CD14-positive monocyte (primary cell): ENCODE results near the gene CEP19. TPM values are rescaled to one million over a fixed set of nuclear protein-coding genes. Genes with fewer than 3 reads are reported as not detected.

Source experiments
- DNase-seq, 3 donors: peaks; one replicate each; pipeline ENCODE4 v3.0.0-alpha.2; 2011 to 2022
- H2AFZ ChIP-seq: 2 replicates; pipeline ENCODE4 v1.6.0; 2012; ENCODE audit warnings: mild to moderate bottlenecking, low read depth, low read length, inconsistent platforms; ENCODE audit not compliant: insufficient read depth, poor library complexity, severe bottlenecking
- H3K27ac ChIP-seq, 2 donors: 1 replicate in 1 of 2; 2 replicates in 1 of 2; pipeline ENCODE4 v1.5.1; 2012 to 2013; ENCODE audit warnings: low read length in 2 of 2, control low read depth in 1 of 2, inconsistent platforms in 1 of 2, low read depth in 1 of 2, mild to moderate bottlenecking in 1 of 2
- H3K27me3 ChIP-seq, 2 donors: one replicate each; pipeline versions ENCODE4 v1.6.0 to v1.6.1; 2011 to 2013; ENCODE audit warnings: low read length in 2 of 2; ENCODE audit not compliant: control insufficient read depth in 2 of 2, insufficient read depth in 2 of 2
- H3K36me3 ChIP-seq, 2 donors: replicated peaks in 1 of 2; 1 replicate in 1 of 2; 2 replicates in 1 of 2; pipeline versions ENCODE4 v1.5.1 to v1.6.1; 2012 to 2013; ENCODE audit warnings: low read length in 2 of 2, control low read depth in 1 of 2, inconsistent platforms in 1 of 2, mild to moderate bottlenecking in 1 of 2; ENCODE audit not compliant: insufficient read depth in 2 of 2, control insufficient read depth in 1 of 2
- H3K4me1 ChIP-seq, 2 donors: 1 replicate in 1 of 2; 2 replicates in 1 of 2; pipeline versions ENCODE4 v1.5.1 to v1.6.1; 2012 to 2013; ENCODE audit warnings: low read length in 2 of 2, control low read depth in 1 of 2, inconsistent platforms in 1 of 2, mild to moderate bottlenecking in 1 of 2, moderate library complexity in 1 of 2; ENCODE audit not compliant: insufficient read depth in 2 of 2, control insufficient read depth in 1 of 2
- H3K4me2 ChIP-seq: replicated peaks from 2 replicates; pipeline ENCODE3; 2012; ENCODE audit warnings: low read length, moderate library complexity, mild to moderate bottlenecking; ENCODE audit not compliant: poor library complexity, severe bottlenecking; ENCODE audit errors: extremely low read depth
- H3K4me3 ChIP-seq, 3 experiments: fragments of 200-600 bp in 1 of 3; sonication (generic) in 1 of 3; replicated peaks in 1 of 3; 1 replicate in 2 of 3; 2 replicates in 1 of 3; pipeline ENCODE4 v1.5.1; 2011 to 2013; ENCODE audit warnings: low read length in 3 of 3, mild to moderate bottlenecking in 3 of 3, control low read depth in 2 of 3, low read depth in 2 of 3, inconsistent platforms in 1 of 3, moderate library complexity in 1 of 3
- H3K79me2 ChIP-seq: 2 replicates; pipeline ENCODE4 v1.6.0; 2012; ENCODE audit warnings: mild to moderate bottlenecking, control low read depth, inconsistent platforms, low read length, moderate library complexity; ENCODE audit not compliant: insufficient read depth
- H3K9ac ChIP-seq: 2 replicates; pipeline ENCODE4 v1.6.0; 2017; ENCODE audit warnings: low read length, mild to moderate bottlenecking; ENCODE audit not compliant: insufficient read depth, poor library complexity, severe bottlenecking
- H3K9me3 ChIP-seq, 2 donors: replicated peaks in 1 of 2; 1 replicate in 1 of 2; 2 replicates in 1 of 2; pipeline versions ENCODE4 v1.5.1 to v1.6.1; 2012 to 2013; ENCODE audit warnings: low read length in 2 of 2, control low read depth in 1 of 2; ENCODE audit not compliant: control insufficient read depth in 1 of 2, insufficient read depth in 1 of 2
- H4K20me1 ChIP-seq: 2 replicates; pipeline ENCODE4 v1.6.0; 2012; ENCODE audit warnings: mild to moderate bottlenecking, low read length, control low read depth, moderate library complexity; ENCODE audit not compliant: insufficient read depth
- H3K27ac Mint-ChIP-seq, 7 donors: one replicate each; pipeline ENCODE4 v1.8.0; 2020; ENCODE audit warnings: mild to moderate bottlenecking in 7 of 7, mixed read lengths in 7 of 7, moderate library complexity in 6 of 7, inconsistent platforms in 2 of 7
- H3K27me3 Mint-ChIP-seq, 3 donors: one replicate each; pipeline ENCODE4 v1.8.0; 2021 to 2022; ENCODE audit warnings: low read depth in 3 of 3, mild to moderate bottlenecking in 3 of 3, mixed read lengths in 3 of 3, moderate library complexity in 3 of 3, inconsistent platforms in 1 of 3
- H3K36me3 Mint-ChIP-seq, 2 donors: one replicate each; pipeline ENCODE4 v1.8.0; 2020; ENCODE audit warnings: mixed read lengths in 2 of 2, inconsistent platforms in 1 of 2, mild to moderate bottlenecking in 1 of 2
- H3K4me1 Mint-ChIP-seq: one replicate; pipeline ENCODE4 v1.8.0; 2020; ENCODE audit warnings: mild to moderate bottlenecking, mixed read lengths
- H3K4me3 Mint-ChIP-seq, 2 donors: one replicate each; pipeline ENCODE4 v1.8.0; 2020; ENCODE audit warnings: mild to moderate bottlenecking in 2 of 2, mixed read lengths in 2 of 2, moderate library complexity in 1 of 2
- H3K9me3 Mint-ChIP-seq, 7 donors: one replicate each; pipeline ENCODE4 v1.8.0; 2020 to 2022; ENCODE audit warnings: mixed read lengths in 7 of 7, mild to moderate bottlenecking in 6 of 7, moderate library complexity in 6 of 7, inconsistent platforms in 2 of 7
- WGBS: methylation state at CpG from one replicate; pipeline ENCODE4 v1.1.5; 2013; ENCODE audit warnings: missing lambda C conversion rate; ENCODE audit not compliant: insufficient coverage; 5-methylcytosine and 5-hydroxymethylcytosine counted together
- intact Hi-C, 2 donors: fragments of 100-400 bp; cut with micrococcal nuclease; formaldehyde crosslinking; loops; one replicate each; pipeline versions ENCODE4 v1.15.0 to v1.15.1; 2023
- polyA plus RNA-seq, 3 donors: library from polyadenylated mRNA; depleted of rRNA in 1 of 3; unstranded in 2 of 3; stranded (reverse) in 1 of 3; fragments of 300-500 nt in 2 of 3; fragments of >200 nt in 1 of 3; fragmentation: Illumina TruSeq in 2 of 3; gene quantifications; 1 replicate in 2 of 3; 2 replicates in 1 of 3; pipeline ENCODE4 v1.2.3, GENCODE V29; 2012 to 2021
- TF ChIP-seq, protein P1 (sequence below): fragments of 200-600 bp; IDR thresholded peaks from one replicate; pipeline ENCODE4 v1.8.0; 2022; ENCODE audit warnings: antibody characterized with exemption, mild to moderate bottlenecking

Gene CEP19
- polyA plus RNA-seq, 3 donors = 1.7 to 3.2 (median 2.7) TPM

DNA sequence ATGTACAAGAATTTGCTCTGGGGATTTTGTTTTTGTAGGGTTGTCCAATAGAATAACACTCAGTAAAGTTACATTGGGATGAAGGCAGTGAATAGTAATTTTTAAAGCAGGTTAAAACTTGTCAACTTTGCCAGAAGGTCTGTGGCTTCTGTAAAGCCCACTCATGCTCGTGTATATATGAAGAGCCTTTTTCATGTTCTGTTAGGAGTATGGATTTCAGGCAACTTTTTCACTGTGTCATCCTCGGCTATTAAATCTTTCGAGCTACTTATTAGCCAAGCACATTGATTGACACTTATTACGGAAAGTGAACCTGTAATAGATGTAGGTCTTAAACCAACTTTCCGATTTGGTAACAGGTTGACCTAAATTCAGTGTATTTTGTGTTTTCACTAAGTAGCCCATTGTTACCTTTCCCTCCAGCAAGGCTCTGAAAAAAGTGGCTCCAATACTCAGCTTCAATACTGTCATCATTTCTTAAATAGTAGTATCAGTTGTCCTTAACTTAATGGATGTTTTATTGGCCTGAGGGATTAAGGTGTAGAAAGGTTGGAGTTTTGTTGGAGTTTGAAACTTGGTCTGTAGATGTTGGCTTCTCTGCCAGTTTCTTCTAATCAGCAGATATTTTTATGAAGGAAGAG is 29.3 kb upstream of the CEP19 start:
- Histone ChIP-seq H4K20me1 (peaks cover 66% of the 10 kb centered on the region), H3K36me3 (peaks cover 0 to 7% of the 10 kb centered on the region in 2 donors), H3K4me1 (peaks cover 19 to 31% of the 10 kb centered on the region in 2 donors), H3K9ac (peak overlapping the region; percentile 98), H3K4me3 (peak overlapping the region; percentile 75 to 98 (median 95)), H3K79me2 (peaks cover 69% of the 10 kb centered on the region), H3K27ac (peak overlapping the region in 1 of 2 donors; percentile 97), H3K27me3 (no peaks in the 10 kb centered on the region), H3K4me2 (peak overlapping the region; percentile 84), H2AFZ (peak overlapping the region; percentile 85), H3K9me3 (no peaks in the 10 kb centered on the region)
- TF ChIP-seq, protein P1, sequence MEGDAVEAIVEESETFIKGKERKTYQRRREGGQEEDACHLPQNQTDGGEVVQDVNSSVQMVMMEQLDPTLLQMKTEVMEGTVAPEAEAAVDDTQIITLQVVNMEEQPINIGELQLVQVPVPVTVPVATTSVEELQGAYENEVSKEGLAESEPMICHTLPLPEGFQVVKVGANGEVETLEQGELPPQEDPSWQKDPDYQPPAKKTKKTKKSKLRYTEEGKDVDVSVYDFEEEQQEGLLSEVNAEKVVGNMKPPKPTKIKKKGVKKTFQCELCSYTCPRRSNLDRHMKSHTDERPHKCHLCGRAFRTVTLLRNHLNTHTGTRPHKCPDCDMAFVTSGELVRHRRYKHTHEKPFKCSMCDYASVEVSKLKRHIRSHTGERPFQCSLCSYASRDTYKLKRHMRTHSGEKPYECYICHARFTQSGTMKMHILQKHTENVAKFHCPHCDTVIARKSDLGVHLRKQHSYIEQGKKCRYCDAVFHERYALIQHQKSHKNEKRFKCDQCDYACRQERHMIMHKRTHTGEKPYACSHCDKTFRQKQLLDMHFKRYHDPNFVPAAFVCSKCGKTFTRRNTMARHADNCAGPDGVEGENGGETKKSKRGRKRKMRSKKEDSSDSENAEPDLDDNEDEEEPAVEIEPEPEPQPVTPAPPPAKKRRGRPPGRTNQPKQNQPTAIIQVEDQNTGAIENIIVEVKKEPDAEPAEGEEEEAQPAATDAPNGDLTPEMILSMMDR = no peak
- peaks cover 0 to 2% (median 0%) of the 10 kb centered on the region in 7 donors for H3K9me3 Mint-ChIP-seq
- 60% methylated on average over 2 of the region's 5 CpGs for WGBS
- H3K4me3 Mint-ChIP-seq = peak overlapping the region; percentile 98 to 100
- DNase-seq = no peak
- peak overlapping the region; percentile 96 to 99 (median 98) for H3K27ac Mint-ChIP-seq
- H3K27me3 Mint-ChIP-seq = peaks cover 0 to 1% (median 0%) of the 10 kb centered on the region in 3 donors
- intact Hi-C loops = loop anchor here in 1 of 2 donors (5.0 kb wide), 1 partner anchor 34 kb away; no protein-coding TSS in a partner anchor
- H3K36me3 Mint-ChIP-seq = peaks cover 0 to 17% of the 10 kb centered on the region in 2 donors
- H3K4me1 Mint-ChIP-seq = peaks cover 27% of the 10 kb centered on the region

DNA sequence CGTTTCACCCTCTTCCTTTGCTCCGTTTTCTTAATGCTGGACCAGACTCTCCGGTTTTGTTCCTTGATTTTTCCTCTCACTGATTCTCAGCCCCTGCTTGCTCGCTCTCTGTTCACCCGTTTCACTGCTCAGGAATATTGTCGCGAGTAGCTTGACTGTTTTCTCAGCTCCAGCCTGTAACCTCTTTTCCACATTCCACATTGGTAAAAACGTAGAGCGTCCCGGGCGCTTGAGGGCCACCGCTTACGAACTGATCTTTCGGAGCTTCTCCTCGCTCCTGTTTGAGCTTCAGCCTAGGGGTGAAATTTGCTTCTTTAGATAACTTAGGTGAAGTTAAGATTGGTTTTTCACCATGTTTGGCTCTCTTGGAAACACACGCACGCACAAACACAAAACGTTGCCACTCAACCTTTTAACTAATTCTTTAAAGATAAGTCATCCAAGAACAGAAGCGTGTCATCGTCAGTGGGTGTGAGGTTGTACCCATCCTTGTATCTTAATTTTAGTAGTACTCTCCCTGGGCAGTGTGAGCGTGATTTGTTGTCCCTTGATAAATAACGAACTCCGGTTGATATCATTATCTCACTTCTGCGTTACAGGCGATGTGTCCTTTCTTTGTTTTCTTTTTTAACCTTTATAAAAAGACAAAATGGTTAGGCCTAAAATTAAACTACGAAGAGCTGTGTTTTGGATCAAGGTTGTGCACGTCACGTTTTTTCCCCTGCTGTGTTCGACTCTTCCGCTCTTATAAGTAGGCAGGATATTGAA is 28.6 kb upstream of the CEP19 start:
- Mint-ChIP-seq H3K27ac (peak overlapping the region; percentile 96 to 99 (median 98)), H3K27me3 (peaks cover 0 to 1% (median 0%) of the 10 kb centered on the region in 3 donors), H3K36me3 (peaks cover under 1 to 12% of the 10 kb centered on the region in 2 donors), H3K4me3 (peak overlapping the region; percentile 98 to 100), H3K4me1 (peaks cover 27% of the 10 kb centered on the region), H3K9me3 (peaks cover 0 to 2% (median 0%) of the 10 kb centered on the region in 7 donors)
- Histone ChIP-seq H3K27ac (peak overlapping the region; percentile 88 to 97), H4K20me1 (peaks cover 59% of the 10 kb centered on the region), H3K9me3 (no peaks in the 10 kb centered on the region), H3K4me1 (peaks cover 19 to 31% of the 10 kb centered on the region in 2 donors), H2AFZ (peak overlapping the region; percentile 85), H3K9ac (peak overlapping the region; percentile 98), H3K4me2 (peak overlapping the region; percentile 84), H3K36me3 (no peaks in the 10 kb centered on the region), H3K79me2 (peaks cover 62% of the 10 kb centered on the region), H3K4me3 (peak overlapping the region; percentile 75 to 98 (median 95)), H3K27me3 (no peaks in the 10 kb centered on the region)
- peak; percentile 3 to 23 (median 12) for DNase-seq
- TF ChIP-seq, protein P1 = no peak
- intact Hi-C loops = loop anchor here in 1 of 2 donors (5.0 kb wide), 1 partner anchor 33 kb away; no protein-coding TSS in a partner anchor
- 2% methylated on average over 17 of the region's 30 CpGs for WGBS
